Adipocyte (in vitro differentiated cells): ENCODE measurements around the gene HNRNPA0.

Experiments used
- DNase-seq: peaks from one replicate; pipeline ENCODE4 v3.0.0-alpha.2; 2015; ENCODE audit warnings: low read depth
- H3K27me3 ChIP-seq: replicated peaks from 2 replicates; pipeline ENCODE4 v1.7.0; 2013; ENCODE audit warnings: mild to moderate bottlenecking, low read length, moderate library complexity; ENCODE audit not compliant: control insufficient read depth, insufficient read depth
- H3K36me3 ChIP-seq: 2 replicates; pipeline ENCODE4 v1.7.0; 2013; ENCODE audit warnings: low read length, mild to moderate bottlenecking, moderate library complexity; ENCODE audit not compliant: control insufficient read depth, insufficient read depth, severe bottlenecking
- H3K4me1 ChIP-seq: 2 replicates; pipeline ENCODE4 v1.7.0; 2013; ENCODE audit warnings: mild to moderate bottlenecking, low read length, moderate library complexity; ENCODE audit not compliant: control insufficient read depth, insufficient read depth
- H3K4me3 ChIP-seq: 2 replicates; pipeline ENCODE4 v1.7.0; 2013; ENCODE audit warnings: mild to moderate bottlenecking, low read length, moderate library complexity
- H3K9ac ChIP-seq: 2 replicates; pipeline ENCODE4 v1.7.0; 2013; ENCODE audit warnings: mild to moderate bottlenecking, low read length, moderate library complexity
- H3K9me3 ChIP-seq: 2 replicates; pipeline ENCODE4 v1.7.0; 2013; ENCODE audit warnings: mild to moderate bottlenecking, low read length, moderate library complexity; ENCODE audit not compliant: control insufficient read depth

The HNRNPA0 gene

GRCh38 chr5:137716337-137716736 lies 37.8 kb downstream of the HNRNPA0 start:
- no peaks in the 10 kb centered on the region for H3K9me3 ChIP-seq
- H3K27me3 ChIP-seq, result no peaks in the 10 kb centered on the region
- no peaks in the 10 kb centered on the region for H3K36me3 ChIP-seq
- H3K4me3 ChIP-seq, result no peak overlapping the region
- H3K4me1 ChIP-seq, result peaks cover 3% of the 10 kb centered on the region
- DNase-seq, result no peak
- no peak overlapping the region for H3K9ac ChIP-seq

DNA sequence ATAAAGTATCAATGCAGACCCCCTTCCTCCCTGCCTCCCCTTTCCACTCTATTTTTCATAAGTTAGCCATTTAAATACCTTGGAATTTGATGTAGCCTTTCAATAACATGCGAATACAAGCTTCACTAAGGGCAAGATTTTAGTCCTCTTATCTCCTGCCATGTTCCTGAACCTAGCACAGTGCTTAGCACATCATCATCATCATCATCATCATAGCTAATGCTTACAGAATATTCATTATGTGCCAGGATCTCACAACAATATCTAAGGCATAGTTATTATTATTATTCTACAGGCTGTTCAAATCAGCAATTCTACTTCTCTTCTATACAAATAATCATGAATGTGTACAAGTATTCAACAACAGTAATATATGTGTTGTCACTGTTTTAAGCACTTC lies 38.7 kb downstream of the HNRNPA0 start:
- Histone ChIP-seq H3K9ac (no peak overlapping the region), H3K27me3 (no peaks in the 10 kb centered on the region), H3K36me3 (no peaks in the 10 kb centered on the region), H3K4me1 (peaks cover 3% of the 10 kb centered on the region), H3K9me3 (no peaks in the 10 kb centered on the region), H3K4me3 (no peak overlapping the region)
- no peak for DNase-seq

GRCh38 chr5:137714946-137715345 lies 39.2 kb downstream of the HNRNPA0 start:
- Histone ChIP-seq H3K9ac (no peak overlapping the region), H3K9me3 (no peaks in the 10 kb centered on the region), H3K27me3 (no peaks in the 10 kb centered on the region), H3K4me3 (no peak overlapping the region), H3K36me3 (no peaks in the 10 kb centered on the region), H3K4me1 (peaks cover 7% of the 10 kb centered on the region)
- peak; percentile 9 for DNase-seq

DNA sequence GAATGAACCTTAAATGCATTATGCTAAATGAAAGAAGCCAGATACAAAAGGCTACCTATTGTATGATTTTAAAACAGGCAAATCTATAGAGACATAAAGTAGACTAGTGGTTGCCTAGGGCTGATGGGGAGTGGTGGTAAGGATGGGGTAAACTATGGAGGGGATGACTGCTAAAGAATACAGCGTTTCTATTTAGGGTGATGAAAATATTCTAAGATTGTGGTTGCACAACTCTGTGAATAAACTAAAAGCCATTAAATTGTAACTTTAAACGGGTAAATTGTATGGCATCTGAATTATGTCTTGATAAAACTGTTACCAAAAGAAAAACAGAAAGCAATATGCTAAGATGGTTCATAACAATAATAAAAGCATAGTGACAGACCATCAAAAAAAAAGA lies 39.7 kb downstream of the HNRNPA0 start:
- DNase-seq, result peak; percentile 13
- Histone ChIP-seq H3K27me3 (no peaks in the 10 kb centered on the region), H3K9me3 (no peaks in the 10 kb centered on the region), H3K9ac (no peak overlapping the region), H3K36me3 (no peaks in the 10 kb centered on the region), H3K4me1 (peaks cover 11% of the 10 kb centered on the region), H3K4me3 (no peak overlapping the region)

DNA sequence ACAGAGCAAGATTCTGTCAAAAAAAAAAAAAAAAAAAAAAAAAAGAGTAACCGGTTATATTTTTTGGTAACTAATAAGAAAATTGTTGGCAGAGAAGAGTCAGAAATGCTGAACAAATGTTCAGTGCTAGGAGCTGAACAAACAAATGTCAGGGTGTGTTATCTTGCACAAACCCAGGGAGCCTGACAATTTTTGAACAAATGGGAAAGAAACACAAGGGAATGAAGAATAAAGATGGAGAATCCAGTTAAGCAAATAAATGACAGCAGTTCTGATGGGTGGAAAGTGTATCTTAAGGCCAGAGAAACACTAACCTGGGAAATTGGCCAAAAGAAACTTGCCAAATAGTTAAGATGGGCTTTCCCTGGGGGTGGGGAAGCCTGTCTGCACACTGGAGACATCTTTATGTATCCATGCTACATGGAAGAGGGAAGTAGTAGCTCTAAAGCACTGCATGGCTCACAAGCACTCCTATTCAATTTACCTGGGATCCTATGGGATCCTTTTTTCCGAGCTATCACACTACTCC lies 42.0 kb downstream of the HNRNPA0 start:
- no peaks in the 10 kb centered on the region for H3K36me3 ChIP-seq
- no peaks in the 10 kb centered on the region for H3K27me3 ChIP-seq
- no peak overlapping the region for H3K4me3 ChIP-seq
- no peaks in the 10 kb centered on the region for H3K9me3 ChIP-seq
- H3K4me1 ChIP-seq, result peaks cover 11% of the 10 kb centered on the region
- no peak overlapping the region for H3K9ac ChIP-seq
- no peak for DNase-seq

DNA sequence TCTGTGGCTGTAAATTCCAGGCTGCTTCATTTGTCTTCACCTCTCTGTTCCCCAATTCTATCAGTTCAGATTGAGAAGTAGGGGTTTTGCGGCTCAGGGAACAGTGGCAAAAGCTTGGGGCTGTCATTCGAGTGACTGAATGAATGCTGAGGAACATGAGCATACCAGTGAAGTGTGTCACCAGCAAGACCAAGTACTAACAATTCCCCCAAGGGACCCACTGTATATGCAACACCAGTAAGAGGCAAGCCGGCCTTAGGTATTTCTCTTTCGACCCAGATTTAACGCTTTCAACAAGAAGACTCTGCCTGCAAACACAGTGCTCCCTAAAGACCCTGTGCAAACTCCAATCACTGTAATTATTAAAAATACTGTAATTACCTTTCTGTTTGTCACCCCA lies 44.1 kb downstream of the HNRNPA0 start:
- Histone ChIP-seq H3K9me3 (no peaks in the 10 kb centered on the region), H3K36me3 (no peaks in the 10 kb centered on the region), H3K4me1 (peaks cover 11% of the 10 kb centered on the region), H3K9ac (no peak overlapping the region), H3K4me3 (no peak overlapping the region), H3K27me3 (no peaks in the 10 kb centered on the region)
- peak; percentile 18 for DNase-seq

DNA sequence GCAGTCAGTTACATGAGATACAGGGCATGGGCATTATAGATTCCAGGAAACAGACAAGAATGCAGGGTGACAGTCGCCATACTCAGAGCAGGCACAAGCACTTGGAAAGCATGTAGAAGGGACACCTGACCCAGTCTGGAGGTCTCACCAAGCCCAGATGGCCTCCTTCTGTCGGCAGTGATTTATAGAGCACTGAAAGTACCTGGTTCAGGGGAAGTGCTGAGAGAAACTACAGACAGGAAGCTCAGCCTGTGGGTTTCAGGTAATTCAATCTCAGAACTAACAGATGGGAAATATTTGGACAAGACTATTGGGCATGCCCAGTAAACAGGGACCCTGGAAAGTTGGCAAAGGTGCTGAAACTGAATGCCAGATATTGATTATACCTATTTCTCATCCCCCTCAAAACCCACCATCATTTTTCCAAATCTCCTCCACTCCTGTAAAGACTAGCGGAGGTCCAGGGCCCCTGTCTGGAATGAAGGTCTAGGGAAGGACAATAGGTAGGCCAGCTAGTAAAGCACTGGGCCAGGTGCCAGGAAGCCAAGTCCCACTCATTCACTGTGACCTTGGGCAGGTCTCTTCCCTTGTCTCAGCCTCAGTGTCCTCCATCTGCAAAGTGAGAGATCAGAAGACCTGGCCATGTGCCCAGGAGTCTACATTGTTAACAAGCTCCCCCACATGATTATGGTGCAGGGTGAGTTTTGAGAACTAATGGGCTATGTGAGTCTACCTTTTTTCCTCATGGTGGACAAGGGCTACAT lies 45.2 kb downstream of the HNRNPA0 start:
- Histone ChIP-seq H3K9me3 (no peaks in the 10 kb centered on the region), H3K9ac (no peak overlapping the region), H3K27me3 (no peaks in the 10 kb centered on the region), H3K36me3 (no peaks in the 10 kb centered on the region), H3K4me1 (peaks cover 11% of the 10 kb centered on the region), H3K4me3 (no peak overlapping the region)
- DNase-seq, result no peak

DNA sequence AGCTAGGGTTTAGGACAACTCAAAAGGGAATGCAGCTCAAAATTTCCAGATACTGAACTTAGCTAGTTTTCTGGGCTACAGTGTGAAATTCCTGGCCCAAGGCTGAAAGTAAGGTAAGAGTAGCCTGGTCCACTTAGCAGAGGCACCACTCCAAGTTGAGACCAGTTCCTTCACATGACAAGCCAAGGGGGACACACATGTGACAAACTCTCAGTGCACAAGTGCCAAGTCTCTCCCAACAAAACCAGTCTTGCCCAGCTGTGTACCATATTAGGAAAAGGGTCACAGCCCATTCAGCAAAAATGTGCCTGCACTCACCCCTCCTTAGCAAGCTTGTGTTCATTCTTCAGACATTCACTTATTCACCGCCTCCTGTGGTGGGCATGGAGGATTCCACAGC lies 46.1 kb downstream of the HNRNPA0 start:
- no peak for DNase-seq
- H3K9ac ChIP-seq, result no peak overlapping the region
- H3K9me3 ChIP-seq, result no peaks in the 10 kb centered on the region
- no peaks in the 10 kb centered on the region for H3K36me3 ChIP-seq
- H3K4me1 ChIP-seq, result peaks cover 11% of the 10 kb centered on the region
- no peak overlapping the region for H3K4me3 ChIP-seq
- H3K27me3 ChIP-seq, result no peaks in the 10 kb centered on the region

GRCh38 chr5:137706841-137707240 lies 47.3 kb downstream of the HNRNPA0 start:
- Histone ChIP-seq H3K9me3 (no peaks in the 10 kb centered on the region), H3K36me3 (no peaks in the 10 kb centered on the region), H3K4me1 (peaks cover 8% of the 10 kb centered on the region), H3K27me3 (no peaks in the 10 kb centered on the region), H3K9ac (no peak overlapping the region), H3K4me3 (no peak overlapping the region)
- no peak for DNase-seq

- Histone ChIP-seq H3K9ac (no peak overlapping the region), H3K4me1 (peaks cover 8% of the 10 kb centered on the region), H3K36me3 (no peaks in the 10 kb centered on the region), H3K4me3 (no peak overlapping the region), H3K9me3 (no peaks in the 10 kb centered on the region), H3K27me3 (no peaks in the 10 kb centered on the region)
- peak; percentile 23 for DNase-seq
Observed at GRCh38 chr5:137705106-137705505, 49.1 kb downstream of the HNRNPA0 start.

DNA sequence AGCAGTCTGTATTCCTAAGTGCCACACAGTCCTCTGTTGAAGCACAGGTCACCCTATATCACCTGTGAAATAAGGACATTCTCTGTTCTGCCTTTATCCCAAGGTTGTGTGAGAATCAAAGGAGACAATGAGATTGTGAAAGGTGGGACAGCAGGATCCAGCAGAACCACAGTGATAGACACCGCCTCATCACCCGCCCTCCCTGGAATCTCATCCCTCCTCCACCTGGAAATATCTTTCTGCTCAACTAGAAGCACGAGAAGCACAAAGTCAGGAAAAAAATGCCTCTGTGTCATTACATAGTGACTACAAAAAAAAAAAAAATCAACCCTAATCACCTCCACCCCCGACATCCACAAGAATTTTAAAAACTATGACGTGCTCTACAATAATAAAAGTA lies 50.6 kb downstream of the HNRNPA0 start:
- DNase-seq, result no peak
- H3K27me3 ChIP-seq, result no peaks in the 10 kb centered on the region
- H3K9ac ChIP-seq, result no peak overlapping the region
- peaks cover 13% of the 10 kb centered on the region for H3K4me1 ChIP-seq
- H3K4me3 ChIP-seq, result no peak overlapping the region
- no peaks in the 10 kb centered on the region for H3K36me3 ChIP-seq
- H3K9me3 ChIP-seq, result no peaks in the 10 kb centered on the region

- peak; percentile 19 for DNase-seq
- Histone ChIP-seq H3K4me3 (no peak overlapping the region), H3K9me3 (no peaks in the 10 kb centered on the region), H3K4me1 (peaks cover 13% of the 10 kb centered on the region), H3K27me3 (no peaks in the 10 kb centered on the region), H3K9ac (no peak overlapping the region), H3K36me3 (no peaks in the 10 kb centered on the region)
Observed at GRCh38 chr5:137700282-137700680, 53.9 kb downstream of the HNRNPA0 start.
